OCI-LY3 (cell line): ENCODE results near the gene MORC2.

ENCODE experiments used
- H2AFZ ChIP-seq: fragments of 200-600, 300-600 bp; shearing (Covaris generic); 2 replicates; pipeline ENCODE4 v1.6.0; 2014; ENCODE audit warnings: antibody characterized with exemption, low read depth, low read length
- H3K27ac ChIP-seq: fragments of 200-600, 300-600 bp; sonication (generic); 2 replicates; pipeline ENCODE4 v1.5.1; 2014; ENCODE audit warnings: mild to moderate bottlenecking, low read length, moderate library complexity, mixed read lengths
- H3K27me3 ChIP-seq: fragments of 200-600, 300-600 bp; sonication (generic); 2 replicates; pipeline ENCODE4 v1.6.1; 2014; ENCODE audit warnings: low read depth, low read length, mixed read lengths
- H3K36me3 ChIP-seq: fragments of 200-600, 300-600 bp; sonication (generic); replicated peaks from 2 replicates; pipeline ENCODE3; 2014; ENCODE audit warnings: low read depth, low read length, mixed read lengths
- H3K4me1 ChIP-seq: fragments of 300-600, 200-600 bp; sonication (generic); 2 replicates; pipeline ENCODE4 v1.6.1; 2014; ENCODE audit warnings: low read length, mixed read lengths
- H3K4me2 ChIP-seq: fragments of 200-600, 300-600 bp; sonication (generic); 2 replicates; pipeline ENCODE4 v1.6.1; 2014; ENCODE audit warnings: low read length, mixed read lengths
- H3K4me3 ChIP-seq: fragments of 300-600, 200-600 bp; sonication (generic); 2 replicates; pipeline ENCODE4 v1.5.1; 2014; ENCODE audit warnings: antibody characterized with exemption, mild to moderate bottlenecking, low read length, moderate library complexity
- H3K79me2 ChIP-seq: fragments of 300-600, 200-600 bp; shearing (Covaris generic); 2 replicates; pipeline ENCODE4 v1.6.1; 2014; ENCODE audit warnings: mild to moderate bottlenecking, low read length, mixed read lengths
- H3K9ac ChIP-seq: fragments of 300-600, 200-600 bp; shearing (Covaris generic); 2 replicates; pipeline ENCODE4 v1.6.0; 2014; ENCODE audit warnings: mild to moderate bottlenecking, low read length, moderate library complexity
- H3K9me3 ChIP-seq: fragments of 200-600, 300-600 bp; shearing (Covaris generic); 2 replicates; pipeline ENCODE4 v1.6.1; 2014; ENCODE audit warnings: low read length, mixed read lengths; ENCODE audit not compliant: insufficient read depth
- H4K20me1 ChIP-seq: fragments of 200-600, 300-600 bp; sonication (generic); 2 replicates; pipeline ENCODE4 v1.6.1; 2016; ENCODE audit warnings: low read length, mixed read lengths; ENCODE audit not compliant: insufficient read depth
- CTCF ChIP-seq: fragments of 200-600, 300-600 bp; sonication (generic); IDR thresholded peaks from 2 replicates; pipeline ENCODE4 v1.5.1; 2014; ENCODE audit warnings: antibody characterized with exemption, low read length, low read depth
- EZH2phosphoT487 ChIP-seq: fragments of 200-600 bp; shearing (Covaris generic); IDR thresholded peaks from 2 replicates; pipeline ENCODE4 v1.6.1; 2018; ENCODE audit warnings: antibody characterized with exemption, mixed run types, low read depth

The MORC2 gene

GRCh38 chr22:30919973-30920372 is 48.6 kb downstream of the MORC2 start:
- Histone ChIP-seq H2AFZ (no peak overlapping the region), H3K27me3 (no peaks in the 10 kb centered on the region), H3K9me3 (peaks cover 6% of the 10 kb centered on the region; the same call in 1 of the 2 replicates), H3K4me1 (no peaks in the 10 kb centered on the region), H3K79me2 (no peaks in the 10 kb centered on the region), H4K20me1 (no peaks in the 10 kb centered on the region), H3K27ac (no peak overlapping the region), H3K36me3 (peaks cover 7% of the 10 kb centered on the region), H3K4me2 (no peak overlapping the region), H3K4me3 (no peak overlapping the region), H3K9ac (no peak overlapping the region)
- TF ChIP-seq EZH2phosphoT487 (no peak), CTCF (no peak)

- Histone ChIP-seq H4K20me1 (no peaks in the 10 kb centered on the region), H3K27ac (no peak overlapping the region), H2AFZ (no peak overlapping the region), H3K9me3 (peaks cover 6% of the 10 kb centered on the region; the same call in 1 of the 2 replicates), H3K4me3 (no peak overlapping the region), H3K4me2 (no peak overlapping the region), H3K27me3 (no peaks in the 10 kb centered on the region), H3K4me1 (no peaks in the 10 kb centered on the region), H3K36me3 (peaks cover 4% of the 10 kb centered on the region), H3K79me2 (no peaks in the 10 kb centered on the region), H3K9ac (no peak overlapping the region)
- TF ChIP-seq CTCF, result no peak
- no peak for TF ChIP-seq EZH2phosphoT487
Observed at GRCh38 chr22:30918761-30919160, 49.8 kb downstream of the MORC2 start.

GRCh38 chr22:30910358-30910757 is 58.2 kb downstream of the MORC2 start:
- no peaks in the 10 kb centered on the region for H3K79me2 ChIP-seq
- H2AFZ ChIP-seq, result no peak overlapping the region
- no peaks in the 10 kb centered on the region for H3K9me3 ChIP-seq
- H3K27me3 ChIP-seq, result no peaks in the 10 kb centered on the region
- H3K36me3 ChIP-seq, result no peaks in the 10 kb centered on the region
- no peaks in the 10 kb centered on the region for H4K20me1 ChIP-seq
- no peak overlapping the region for H3K27ac ChIP-seq
- H3K9ac ChIP-seq, result no peak overlapping the region
- TF ChIP-seq CTCF (no peak), EZH2phosphoT487 (no peak)
- H3K4me1 ChIP-seq, result no peaks in the 10 kb centered on the region
- no peak overlapping the region for H3K4me3 ChIP-seq
- H3K4me2 ChIP-seq, result no peak overlapping the region

- H3K79me2 ChIP-seq, result no peaks in the 10 kb centered on the region
- no peaks in the 10 kb centered on the region for H3K9me3 ChIP-seq
- no peak overlapping the region for H3K27ac ChIP-seq
- TF ChIP-seq EZH2phosphoT487, result no peak
- TF ChIP-seq CTCF, result no peak
- no peaks in the 10 kb centered on the region for H4K20me1 ChIP-seq
- no peak overlapping the region for H3K4me2 ChIP-seq
- H3K4me1 ChIP-seq, result no peaks in the 10 kb centered on the region
- no peak overlapping the region for H3K4me3 ChIP-seq
- H2AFZ ChIP-seq, result no peak overlapping the region
- no peaks in the 10 kb centered on the region for H3K36me3 ChIP-seq
- H3K27me3 ChIP-seq, result no peaks in the 10 kb centered on the region
- H3K9ac ChIP-seq, result no peak overlapping the region
Observed at GRCh38 chr22:30909306-30909705, 59.3 kb downstream of the MORC2 start.
